PC-3 (cell line): ENCODE data around the gene CDH13. TPM values are rescaled to one million over a fixed set of nuclear protein-coding genes. Genes with fewer than 3 reads are reported as not detected.

Source experiments
- ATAC-seq: fragments of 200-7000 bp; cut with Tn5 transposase; 2 replicates; pipeline ENCODE4 v1.9.1; 2020; ENCODE audit warnings: mild to moderate bottlenecking, moderate library complexity
- BruUV-seq: library from RNA; stranded (reverse); fragments of 400-500 nt; replicated peaks from 2 replicates; lab custom pipeline; 2021; lab: Mats Ljungman, UMichigan
- CTCF ChIA-PET: fragments of 300-600 bp; sonication (Branson Sonifier 250); formaldehyde crosslinking; loops from one replicate; lab custom pipeline; 2022; ENCODE audit warnings: antibody characterized with exemption; lab: Charles Lee
- POLR2A ChIA-PET: fragments of 300-600 bp; sonication (Branson Sonifier 250); formaldehyde crosslinking; loops from one replicate; lab custom pipeline; 2022; ENCODE audit warnings: antibody characterized with exemption; ENCODE audit not compliant: unreplicated experiment; lab: Charles Lee
- DNase-seq: peaks from one replicate; pipeline ENCODE4 v3.0.0-alpha.2; 2015
- H2AFZ ChIP-seq: fragments of 300-600 bp; sonication (generic); 2 replicates; pipeline ENCODE4 v1.6.0; 2016; ENCODE audit warnings: antibody characterized with exemption, low read length
- H3F3A ChIP-seq: fragments of 300-600 bp; sonication (generic); one replicate; pipeline ENCODE4 v1.6.0; 2017; ENCODE audit warnings: antibody characterized with exemption, low read length, control low read depth, mild to moderate bottlenecking; ENCODE audit not compliant: unreplicated experiment
- H3K27ac ChIP-seq: fragments of 300-600 bp; sonication (generic); 2 replicates; pipeline ENCODE4 v1.5.1; 2016; ENCODE audit warnings: mild to moderate bottlenecking, low read length
- H3K27me3 ChIP-seq: fragments of 300-600 bp; sonication (generic); 2 replicates; pipeline ENCODE4 v1.6.1; 2016; ENCODE audit warnings: low read length, mixed read lengths
- H3K36me3 ChIP-seq: fragments of 300-600 bp; sonication (generic); 2 replicates; pipeline ENCODE4 v1.6.1; 2016; ENCODE audit warnings: low read depth, mixed run types, low read length, mixed read lengths
- H3K4me1 ChIP-seq: fragments of 300-600 bp; sonication (generic); 2 replicates; pipeline ENCODE4 v1.5.1; 2016; ENCODE audit warnings: low read length; ENCODE audit not compliant: insufficient read depth
- H3K4me2 ChIP-seq: fragments of 300-600 bp; sonication (generic); 2 replicates; pipeline ENCODE4 v1.6.0; 2016; ENCODE audit warnings: low read length
- H3K4me3 ChIP-seq: fragments of 300-600 bp; sonication (generic); 2 replicates; pipeline ENCODE4 v1.5.1; 2016; ENCODE audit warnings: mild to moderate bottlenecking, low read length, mixed read lengths
- H3K79me2 ChIP-seq: fragments of 300-600 bp; sonication (generic); 2 replicates; pipeline ENCODE4 v1.6.1; 2017; ENCODE audit warnings: low read length, mixed read lengths
- H3K9ac ChIP-seq: fragments of 300-600 bp; sonication (generic); 2 replicates; pipeline ENCODE4 v1.6.0; 2016; ENCODE audit warnings: mild to moderate bottlenecking, low read length
- H3K9me2 ChIP-seq: fragments of 300-600 bp; sonication (generic); replicated peaks from 2 replicates; pipeline ENCODE4 v1.6.1; 2016; ENCODE audit warnings: mixed run types, low read length, mixed read lengths
- H3K9me3 ChIP-seq: fragments of 300-600 bp; sonication (generic); 2 replicates; pipeline ENCODE4 v1.6.1; 2016; ENCODE audit warnings: low read length, mixed read lengths
- H4K20me1 ChIP-seq: fragments of 300-600 bp; sonication (generic); 2 replicates; pipeline ENCODE4 v1.6.1; 2016; ENCODE audit warnings: low read length, mixed read lengths
- CTCF ChIP-seq: fragments of 300-600 bp; sonication (generic); conservative IDR thresholded peaks from 2 replicates; pipeline ENCODE4 v1.5.1; 2017; ENCODE audit warnings: antibody characterized with exemption, low read depth, mild to moderate bottlenecking, low read length
- EZH2 ChIP-seq: fragments of 300-600 bp; sonication (generic); IDR thresholded peaks from one replicate; pipeline ENCODE4 v1.6.1; 2017; ENCODE audit warnings: antibody characterized with exemption, mild to moderate bottlenecking, low read length; ENCODE audit not compliant: unreplicated experiment
- EZH2phosphoT487 ChIP-seq: fragments of 300-600 bp; sonication (generic); IDR thresholded peaks from 2 replicates; pipeline ENCODE4 v1.6.1; 2018; ENCODE audit warnings: mild to moderate bottlenecking, antibody characterized with exemption, low read length, borderline replicate concordance
- intact Hi-C: fragments of 100-400 bp; cut with micrococcal nuclease; formaldehyde crosslinking; loops from 2 replicates; pipeline ENCODE4 v1.9.0; 2023
- total RNA-seq: library from RNA; depleted of rRNA; stranded (reverse); fragments of >200 nt; gene quantifications from 2 replicates; pipeline ENCODE4 v1.2.3, GENCODE V29; 2014

CDH13 gene
- total RNA-seq, 1 experiment from 2014 or later = 0.36 TPM

GRCh38 chr16:83273504-83274173, 646.9 kb downstream of the CDH13 start:
- no peak overlapping the region for H3K27ac ChIP-seq
- no peak for DNase-seq
- H3K4me2 ChIP-seq = no peak overlapping the region
- no peak overlapping the region for H3K9ac ChIP-seq
- H3K36me3 ChIP-seq = no peaks in the 10 kb centered on the region
- no TSS peak for BruUV-seq
- ChIA-PET POLR2A (interaction anchor here (0.6 kb wide), 1 partner anchor 1378 kb away, joined by 3 read pairs; no protein-coding TSS in a partner anchor), CTCF (no interaction called here)
- H3K27me3 ChIP-seq = peaks cover 8% of the 10 kb centered on the region; the same call in 1 of the 2 replicates
- H3K9me2 ChIP-seq = no peaks in the 10 kb centered on the region
- ATAC-seq = no peak
- no peaks in the 10 kb centered on the region for H3F3A ChIP-seq
- intact Hi-C loops = no loop called here
- H3K79me2 ChIP-seq = no peaks in the 10 kb centered on the region
- no peaks in the 10 kb centered on the region for H3K9me3 ChIP-seq
- no peaks in the 10 kb centered on the region for H4K20me1 ChIP-seq
- TF ChIP-seq EZH2 (no peak), EZH2phosphoT487 (no peak), CTCF (no peak)
- no peak overlapping the region for H3K4me3 ChIP-seq
- H3K4me1 ChIP-seq = no peaks in the 10 kb centered on the region
- no peak overlapping the region for H2AFZ ChIP-seq

GRCh38 chr16:83279251-83279650, 652.5 kb downstream of the CDH13 start:
- H3K27me3 ChIP-seq = peaks cover 17% of the 10 kb centered on the region
- H2AFZ ChIP-seq = no peak overlapping the region
- H3K9me2 ChIP-seq = no peaks in the 10 kb centered on the region
- H3K36me3 ChIP-seq = no peaks in the 10 kb centered on the region
- ATAC-seq (no peak), DNase-seq (no peak)
- ChIA-PET CTCF (no interaction called here), POLR2A (no interaction called here)
- no peak overlapping the region for H3K4me3 ChIP-seq
- no peak overlapping the region for H3K9ac ChIP-seq
- no peaks in the 10 kb centered on the region for H4K20me1 ChIP-seq
- no TSS peak for BruUV-seq
- H3K4me1 ChIP-seq = no peaks in the 10 kb centered on the region
- no peaks in the 10 kb centered on the region for H3K9me3 ChIP-seq
- H3F3A ChIP-seq = no peaks in the 10 kb centered on the region
- no peaks in the 10 kb centered on the region for H3K79me2 ChIP-seq
- no peak overlapping the region for H3K4me2 ChIP-seq
- no peak for TF ChIP-seq CTCF
- no peak for TF ChIP-seq EZH2
- no peak overlapping the region for H3K27ac ChIP-seq
- intact Hi-C loops = no loop called here

- Histone ChIP-seq H3K9me3 (no peaks in the 10 kb centered on the region), H3K9me2 (no peaks in the 10 kb centered on the region), H3F3A (no peaks in the 10 kb centered on the region), H3K4me3 (no peak overlapping the region), H3K36me3 (no peaks in the 10 kb centered on the region), H3K4me1 (no peaks in the 10 kb centered on the region), H3K4me2 (no peak overlapping the region), H3K27ac (no peak overlapping the region), H3K9ac (no peak overlapping the region), H4K20me1 (no peaks in the 10 kb centered on the region), H3K27me3 (no peaks in the 10 kb centered on the region), H2AFZ (no peak overlapping the region), H3K79me2 (no peaks in the 10 kb centered on the region)
- intact Hi-C loops = no loop called here
- ATAC-seq (no peak), DNase-seq (no peak)
- no peak for TF ChIP-seq EZH2phosphoT487
- no peak for TF ChIP-seq CTCF
- TF ChIP-seq EZH2 = no peak
- ChIA-PET POLR2A (no interaction called here), CTCF (no interaction called here)
- BruUV-seq = no TSS peak
These were observed 659.2 kb downstream of the CDH13 start for GRCh38 chr16:83285921-83286320.
